SK-N-SH treated with all-trans-retinoic acid at 6 μM for 48 hours (cell line): ENCODE measurements around the gene DYNLT3.

Source experiments
- ATAC-seq: fragments of 200-7000 bp; cut with Tn5 transposase; 3 replicates; pipeline ENCODE4 v1.9.1; 2020; ENCODE audit warnings: mild to moderate bottlenecking, moderate library complexity
- ARNTL ChIP-seq: fragments of 450-650 bp; formaldehyde crosslinking; IDR thresholded peaks from 2 replicates; pipeline ENCODE4 v1.5.0; 2020; ENCODE audit warnings: low read depth, mild to moderate bottlenecking, moderate library complexity, borderline replicate concordance
- BACH2 ChIP-seq: fragments of 250-450 bp; sonication (Bioruptor Pico); IDR thresholded peaks from 2 replicates; pipeline ENCODE4 v1.9.0; 2021; ENCODE audit warnings: mild to moderate bottlenecking, borderline replicate concordance
- CSDC2 ChIP-seq: fragments of 250-450 bp; sonication (Bioruptor Pico); IDR thresholded peaks from 2 replicates; pipeline ENCODE4 v1.5.0; 2020; ENCODE audit warnings: mild to moderate bottlenecking, moderate library complexity
- ESRRG ChIP-seq: fragments of 250-450 bp; sonication (Bioruptor Pico); IDR thresholded peaks from 2 replicates; pipeline ENCODE4 v1.6.1; 2021; ENCODE audit warnings: mild to moderate bottlenecking
- GLIS3 ChIP-seq: fragments of 250-450 bp; sonication (Bioruptor Pico); IDR thresholded peaks from 2 replicates; pipeline ENCODE4 v1.5.0; 2020; ENCODE audit warnings: mild to moderate bottlenecking, moderate library complexity
- ISL1 ChIP-seq: fragments of 250-450 bp; sonication (Bioruptor Pico); IDR thresholded peaks from 2 replicates; pipeline ENCODE4 v2.1.2; 2022; ENCODE audit warnings: mild to moderate bottlenecking, moderate library complexity
- OSR1 ChIP-seq: fragments of 250-450 bp; sonication (Bioruptor Pico); IDR thresholded peaks from 2 replicates; pipeline ENCODE4 v1.8.0; 2022; ENCODE audit warnings: moderate library complexity, mild to moderate bottlenecking, inconsistent platforms
- PPARA ChIP-seq: fragments of 250-450 bp; sonication (Bioruptor Pico); IDR thresholded peaks from 2 replicates; pipeline ENCODE4 v1.5.0; 2020; ENCODE audit warnings: mild to moderate bottlenecking, borderline replicate concordance
- RARB ChIP-seq: fragments of 250-450 bp; sonication (Bioruptor Pico); IDR thresholded peaks from 2 replicates; pipeline ENCODE4 v1.8.0; 2021; ENCODE audit warnings: mild to moderate bottlenecking, moderate library complexity
- SNAI2 ChIP-seq: fragments of 250-450 bp; sonication (Bioruptor Pico); IDR thresholded peaks from 2 replicates; pipeline ENCODE4 v1.5.0; 2020; ENCODE audit warnings: mild to moderate bottlenecking, moderate library complexity
- TCF4 ChIP-seq: fragments of 250-450 bp; sonication (Bioruptor Pico); IDR thresholded peaks from 2 replicates; pipeline ENCODE4 v1.8.0; 2021; ENCODE audit warnings: mild to moderate bottlenecking, moderate library complexity, borderline replicate concordance
- TOX ChIP-seq: fragments of 250-450 bp; sonication (Bioruptor Pico); IDR thresholded peaks from 2 replicates; pipeline ENCODE4 v1.8.0; 2021; ENCODE audit warnings: mild to moderate bottlenecking, moderate library complexity, borderline replicate concordance
- ZC3H10 ChIP-seq: fragments of 250-450 bp; sonication (Bioruptor Pico); IDR thresholded peaks from 2 replicates; pipeline ENCODE4 v1.5.1; 2021; ENCODE audit warnings: mild to moderate bottlenecking, moderate library complexity
- ZFP3 ChIP-seq: fragments of 250-450 bp; sonication (Bioruptor Pico); IDR thresholded peaks from 2 replicates; pipeline ENCODE4 v1.5.0; 2020; ENCODE audit warnings: mild to moderate bottlenecking, moderate library complexity
- ZFP30 ChIP-seq: fragments of 450-650 bp; formaldehyde crosslinking; IDR thresholded peaks from 2 replicates; pipeline ENCODE4 v1.5.0; 2022; ENCODE audit warnings: mild to moderate bottlenecking, moderate library complexity
- ZNF565 ChIP-seq: fragments of 450-650 bp; formaldehyde crosslinking; conservative IDR thresholded peaks from 2 replicates; pipeline ENCODE4 v1.5.0; 2020; ENCODE audit warnings: low read depth, mild to moderate bottlenecking, moderate library complexity
- ZNF8 ChIP-seq: fragments of 450-650 bp; formaldehyde crosslinking; IDR thresholded peaks from 2 replicates; pipeline ENCODE4 v1.5.0; 2020; ENCODE audit warnings: mild to moderate bottlenecking, moderate library complexity
- TF ChIP-seq, protein P1 (sequence below): fragments of 250-450 bp; sonication (Bioruptor Pico); IDR thresholded peaks from 2 replicates; pipeline ENCODE4 v1.5.0; 2020; ENCODE audit warnings: mild to moderate bottlenecking, moderate library complexity
- TF ChIP-seq, protein P2 (sequence below): fragments of 250-450 bp; sonication (Bioruptor Pico); IDR thresholded peaks from 2 replicates; pipeline ENCODE4 v1.8.0; 2021; ENCODE audit warnings: low read depth, mild to moderate bottlenecking, moderate library complexity, borderline replicate concordance
- TF ChIP-seq, protein P3 (sequence below): fragments of 250-450 bp; sonication (Bioruptor Pico); IDR thresholded peaks from 2 replicates; pipeline ENCODE4 v1.5.1; 2020; ENCODE audit warnings: low read depth, mild to moderate bottlenecking, moderate library complexity
- TF ChIP-seq, protein P4 (sequence below): fragments of 250-450 bp; sonication (Bioruptor Pico); IDR thresholded peaks from 2 replicates; pipeline ENCODE4 v1.8.0; 2020; ENCODE audit warnings: mild to moderate bottlenecking, moderate library complexity, borderline replicate concordance
- TF ChIP-seq, protein P5 (sequence below): fragments of 250-450 bp; sonication (Bioruptor Pico); IDR thresholded peaks from 2 replicates; pipeline ENCODE4 v1.5.1; 2021; ENCODE audit warnings: mild to moderate bottlenecking, moderate library complexity

Gene DYNLT3

DNA sequence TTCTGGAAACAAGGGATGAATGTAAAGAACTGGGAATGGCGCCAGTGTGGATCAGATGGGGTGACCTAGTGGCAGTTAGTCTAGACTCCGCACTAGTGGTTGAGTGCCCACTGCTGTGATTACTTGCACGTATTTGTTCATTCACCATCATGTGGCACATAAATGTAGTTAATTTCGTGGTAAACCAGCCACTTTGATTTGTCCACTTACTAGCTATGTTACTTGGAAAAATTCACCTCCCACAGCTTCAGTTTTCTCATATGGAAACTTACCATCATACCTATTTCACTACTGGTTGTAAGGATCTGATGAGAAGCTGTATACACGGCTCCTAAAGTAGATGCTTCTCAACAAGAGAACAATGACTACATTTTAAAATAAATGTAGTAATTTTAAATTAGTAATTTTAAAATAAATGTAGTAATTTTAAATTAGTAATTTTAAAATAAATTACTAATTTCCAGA is 394 bp upstream of the DYNLT3 start:
- TF ChIP-seq CSDC2 (CRISPR knock-in tag) (no peak), ARNTL (CRISPR knock-in tag) (no peak), GLIS3 (CRISPR knock-in tag) (no peak), ZNF8 (CRISPR knock-in tag) (no peak), PPARA (CRISPR knock-in tag) (no peak), ZFP30 (no peak), ZNF565 (CRISPR knock-in tag) (no peak), BACH2 (no peak), ESRRG (CRISPR knock-in tag) (no peak), ISL1 (CRISPR knock-in tag) (no peak), ZFP3 (no peak), SNAI2 (CRISPR knock-in tag) (no peak), RARB (no peak)
- TF ChIP-seq, protein P1, sequence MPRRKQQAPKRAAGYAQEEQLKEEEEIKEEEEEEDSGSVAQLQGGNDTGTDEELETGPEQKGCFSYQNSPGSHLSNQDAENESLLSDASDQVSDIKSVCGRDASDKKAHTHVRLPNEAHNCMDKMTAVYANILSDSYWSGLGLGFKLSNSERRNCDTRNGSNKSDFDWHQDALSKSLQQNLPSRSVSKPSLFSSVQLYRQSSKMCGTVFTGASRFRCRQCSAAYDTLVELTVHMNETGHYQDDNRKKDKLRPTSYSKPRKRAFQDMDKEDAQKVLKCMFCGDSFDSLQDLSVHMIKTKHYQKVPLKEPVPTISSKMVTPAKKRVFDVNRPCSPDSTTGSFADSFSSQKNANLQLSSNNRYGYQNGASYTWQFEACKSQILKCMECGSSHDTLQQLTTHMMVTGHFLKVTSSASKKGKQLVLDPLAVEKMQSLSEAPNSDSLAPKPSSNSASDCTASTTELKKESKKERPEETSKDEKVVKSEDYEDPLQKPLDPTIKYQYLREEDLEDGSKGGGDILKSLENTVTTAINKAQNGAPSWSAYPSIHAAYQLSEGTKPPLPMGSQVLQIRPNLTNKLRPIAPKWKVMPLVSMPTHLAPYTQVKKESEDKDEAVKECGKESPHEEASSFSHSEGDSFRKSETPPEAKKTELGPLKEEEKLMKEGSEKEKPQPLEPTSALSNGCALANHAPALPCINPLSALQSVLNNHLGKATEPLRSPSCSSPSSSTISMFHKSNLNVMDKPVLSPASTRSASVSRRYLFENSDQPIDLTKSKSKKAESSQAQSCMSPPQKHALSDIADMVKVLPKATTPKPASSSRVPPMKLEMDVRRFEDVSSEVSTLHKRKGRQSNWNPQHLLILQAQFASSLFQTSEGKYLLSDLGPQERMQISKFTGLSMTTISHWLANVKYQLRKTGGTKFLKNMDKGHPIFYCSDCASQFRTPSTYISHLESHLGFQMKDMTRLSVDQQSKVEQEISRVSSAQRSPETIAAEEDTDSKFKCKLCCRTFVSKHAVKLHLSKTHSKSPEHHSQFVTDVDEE (CRISPR knock-in tag): no peak
- TF ChIP-seq, protein P2, sequence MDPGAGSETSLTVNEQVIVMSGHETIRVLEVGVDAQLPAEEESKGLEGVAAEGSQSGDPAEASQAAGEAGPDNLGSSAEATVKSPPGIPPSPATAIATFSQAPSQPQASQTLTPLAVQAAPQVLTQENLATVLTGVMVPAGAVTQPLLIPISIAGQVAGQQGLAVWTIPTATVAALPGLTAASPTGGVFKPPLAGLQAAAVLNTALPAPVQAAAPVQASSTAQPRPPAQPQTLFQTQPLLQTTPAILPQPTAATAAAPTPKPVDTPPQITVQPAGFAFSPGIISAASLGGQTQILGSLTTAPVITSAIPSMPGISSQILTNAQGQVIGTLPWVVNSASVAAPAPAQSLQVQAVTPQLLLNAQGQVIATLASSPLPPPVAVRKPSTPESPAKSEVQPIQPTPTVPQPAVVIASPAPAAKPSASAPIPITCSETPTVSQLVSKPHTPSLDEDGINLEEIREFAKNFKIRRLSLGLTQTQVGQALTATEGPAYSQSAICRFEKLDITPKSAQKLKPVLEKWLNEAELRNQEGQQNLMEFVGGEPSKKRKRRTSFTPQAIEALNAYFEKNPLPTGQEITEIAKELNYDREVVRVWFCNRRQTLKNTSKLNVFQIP (CRISPR knock-in tag): no peak
- TF ChIP-seq, protein P3, sequence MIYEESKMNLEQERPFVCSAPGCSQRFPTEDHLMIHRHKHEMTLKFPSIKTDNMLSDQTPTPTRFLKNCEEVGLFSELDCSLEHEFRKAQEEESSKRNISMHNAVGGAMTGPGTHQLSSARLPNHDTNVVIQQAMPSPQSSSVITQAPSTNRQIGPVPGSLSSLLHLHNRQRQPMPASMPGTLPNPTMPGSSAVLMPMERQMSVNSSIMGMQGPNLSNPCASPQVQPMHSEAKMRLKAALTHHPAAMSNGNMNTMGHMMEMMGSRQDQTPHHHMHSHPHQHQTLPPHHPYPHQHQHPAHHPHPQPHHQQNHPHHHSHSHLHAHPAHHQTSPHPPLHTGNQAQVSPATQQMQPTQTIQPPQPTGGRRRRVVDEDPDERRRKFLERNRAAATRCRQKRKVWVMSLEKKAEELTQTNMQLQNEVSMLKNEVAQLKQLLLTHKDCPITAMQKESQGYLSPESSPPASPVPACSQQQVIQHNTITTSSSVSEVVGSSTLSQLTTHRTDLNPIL (CRISPR knock-in tag): no peak
- ATAC-seq: no peak

DNA sequence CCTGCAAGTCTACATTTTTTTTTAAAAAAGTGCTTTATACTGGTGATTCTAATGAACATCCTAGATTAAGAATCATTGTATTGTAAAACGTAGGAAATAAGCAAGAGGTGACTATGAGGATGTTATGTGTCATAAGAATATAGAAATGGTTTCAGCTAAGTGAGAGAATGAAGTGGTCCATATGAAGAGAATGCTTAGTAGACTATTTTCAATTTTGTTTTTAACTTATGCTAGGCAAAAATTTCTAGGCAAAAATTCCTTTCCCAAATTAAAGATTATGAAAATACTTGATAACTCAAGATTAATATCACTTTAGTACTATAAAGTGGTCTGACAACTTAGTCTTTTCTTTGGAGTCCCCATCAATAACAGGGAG is 825 bp downstream of the DYNLT3 start:
- no peak for TF ChIP-seq TCF4 (CRISPR knock-in tag)
- no peak for TF ChIP-seq TOX (CRISPR knock-in tag)
- TF ChIP-seq, protein P1 (CRISPR knock-in tag): no peak
- TF ChIP-seq, protein P4, sequence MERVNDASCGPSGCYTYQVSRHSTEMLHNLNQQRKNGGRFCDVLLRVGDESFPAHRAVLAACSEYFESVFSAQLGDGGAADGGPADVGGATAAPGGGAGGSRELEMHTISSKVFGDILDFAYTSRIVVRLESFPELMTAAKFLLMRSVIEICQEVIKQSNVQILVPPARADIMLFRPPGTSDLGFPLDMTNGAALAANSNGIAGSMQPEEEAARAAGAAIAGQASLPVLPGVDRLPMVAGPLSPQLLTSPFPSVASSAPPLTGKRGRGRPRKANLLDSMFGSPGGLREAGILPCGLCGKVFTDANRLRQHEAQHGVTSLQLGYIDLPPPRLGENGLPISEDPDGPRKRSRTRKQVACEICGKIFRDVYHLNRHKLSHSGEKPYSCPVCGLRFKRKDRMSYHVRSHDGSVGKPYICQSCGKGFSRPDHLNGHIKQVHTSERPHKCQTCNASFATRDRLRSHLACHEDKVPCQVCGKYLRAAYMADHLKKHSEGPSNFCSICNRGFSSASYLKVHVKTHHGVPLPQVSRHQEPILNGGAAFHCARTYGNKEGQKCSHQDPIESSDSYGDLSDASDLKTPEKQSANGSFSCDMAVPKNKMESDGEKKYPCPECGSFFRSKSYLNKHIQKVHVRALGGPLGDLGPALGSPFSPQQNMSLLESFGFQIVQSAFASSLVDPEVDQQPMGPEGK (CRISPR knock-in tag): no peak
- no peak for TF ChIP-seq ZC3H10
- no peak for TF ChIP-seq ARNTL (CRISPR knock-in tag)
- TF ChIP-seq, protein P5, sequence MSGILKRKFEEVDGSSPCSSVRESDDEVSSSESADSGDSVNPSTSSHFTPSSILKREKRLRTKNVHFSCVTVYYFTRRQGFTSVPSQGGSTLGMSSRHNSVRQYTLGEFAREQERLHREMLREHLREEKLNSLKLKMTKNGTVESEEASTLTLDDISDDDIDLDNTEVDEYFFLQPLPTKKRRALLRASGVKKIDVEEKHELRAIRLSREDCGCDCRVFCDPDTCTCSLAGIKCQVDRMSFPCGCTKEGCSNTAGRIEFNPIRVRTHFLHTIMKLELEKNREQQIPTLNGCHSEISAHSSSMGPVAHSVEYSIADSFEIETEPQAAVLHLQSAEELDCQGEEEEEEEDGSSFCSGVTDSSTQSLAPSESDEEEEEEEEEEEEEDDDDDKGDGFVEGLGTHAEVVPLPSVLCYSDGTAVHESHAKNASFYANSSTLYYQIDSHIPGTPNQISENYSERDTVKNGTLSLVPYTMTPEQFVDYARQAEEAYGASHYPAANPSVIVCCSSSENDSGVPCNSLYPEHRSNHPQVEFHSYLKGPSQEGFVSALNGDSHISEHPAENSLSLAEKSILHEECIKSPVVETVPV: no peak
- TF ChIP-seq OSR1 (CRISPR knock-in tag): no peak
- TF ChIP-seq GLIS3 (CRISPR knock-in tag): no peak
- no peak for TF ChIP-seq ZFP30

More for the DNA sequence above, 825 bp downstream of the DYNLT3 start:
- ATAC-seq: no peak
